Neural cell (in vitro differentiated cells): Measurements from ENCODE around the gene HIBADH. TPM values are rescaled to one million over a fixed set of nuclear protein-coding genes. Genes with fewer than 3 reads are reported as not detected.

Experiments
- H2AFZ ChIP-seq: fragments of 200-600, 300-800 bp; sonication (generic), shearing (Covaris generic); 2 replicates; pipeline ENCODE4 v1.6.0; 2014; ENCODE audit warnings: low read depth, mild to moderate bottlenecking, antibody characterized with exemption, low read length, moderate library complexity
- H3F3A ChIP-seq: fragments of 200-600 bp; shearing (Covaris generic); 2 replicates; pipeline ENCODE4 v1.6.1; 2016; ENCODE audit warnings: mild to moderate bottlenecking, moderate library complexity, mixed read lengths, antibody characterized with exemption, low read length; ENCODE audit not compliant: insufficient read depth, poor library complexity, severe bottlenecking
- H3K27ac ChIP-seq: fragments of 200-600, 300-800 bp; sonication (generic), shearing (Covaris generic); 2 replicates; pipeline ENCODE4 v1.5.1; 2014; ENCODE audit warnings: mild to moderate bottlenecking, low read length, moderate library complexity
- H3K27me3 ChIP-seq: fragments of 300-800, 200-600 bp; sonication (generic), shearing (Covaris generic); 2 replicates; pipeline ENCODE4 v1.6.0; 2014; ENCODE audit warnings: mild to moderate bottlenecking, low read depth, low read length, moderate library complexity; ENCODE audit not compliant: insufficient read depth
- H3K36me3 ChIP-seq: fragments of 300-800, 200-600 bp; sonication (generic), shearing (Covaris generic); 2 replicates; pipeline ENCODE4 v1.5.1; 2014; ENCODE audit warnings: mild to moderate bottlenecking, antibody characterized with exemption, low read length, moderate library complexity; ENCODE audit not compliant: insufficient read depth
- H3K4me2 ChIP-seq: fragments of 300-800, 200-600 bp; sonication (generic), shearing (Covaris generic); 2 replicates; pipeline ENCODE4 v1.6.0; 2014; ENCODE audit warnings: mild to moderate bottlenecking, low read length
- H3K4me3 ChIP-seq: fragments of 300-800, 200-600 bp; sonication (generic), shearing (Covaris generic); 2 replicates; pipeline ENCODE4 v1.5.1; 2014; ENCODE audit warnings: mild to moderate bottlenecking, low read length, moderate library complexity
- H3K79me2 ChIP-seq: fragments of 200-600 bp; shearing (Covaris generic); replicated peaks from 2 replicates; pipeline ENCODE4 v1.6.0; 2014; ENCODE audit warnings: mild to moderate bottlenecking, low read length, moderate library complexity; ENCODE audit not compliant: insufficient read depth
- H3K9ac ChIP-seq: fragments of 300-800, 200-600 bp; sonication (generic), shearing (Covaris generic); 2 replicates; pipeline ENCODE4 v1.6.1; 2016; ENCODE audit warnings: mild to moderate bottlenecking, low read length, mixed read lengths
- H3K9me2 ChIP-seq: fragments of 200-600 bp; shearing (Covaris generic); 2 replicates; pipeline ENCODE4 v1.6.1; 2016; ENCODE audit warnings: mild to moderate bottlenecking, low read length, mixed read lengths; ENCODE audit not compliant: insufficient read depth
- H3K9me3 ChIP-seq: fragments of 200-600, 300-800 bp; sonication (generic), shearing (Covaris generic); 2 replicates; pipeline ENCODE4 v1.6.1; 2016; ENCODE audit warnings: mild to moderate bottlenecking, mixed run types, low read length, moderate library complexity, mixed read lengths
- H4K20me1 ChIP-seq: fragments of 200-600 bp; shearing (Covaris generic); 2 replicates; pipeline ENCODE4 v1.6.1; 2016; ENCODE audit warnings: mild to moderate bottlenecking, mixed run types; ENCODE audit not compliant: insufficient read depth
- CTCF ChIP-seq: fragments of 450-650 bp; IDR thresholded peaks from 2 replicates; pipeline ENCODE4 v1.5.1; 2014; ENCODE audit warnings: antibody characterized with exemption, mild to moderate bottlenecking, moderate library complexity; ENCODE audit not compliant: poor library complexity, severe bottlenecking
- EP300 ChIP-seq: fragments of 450-650 bp; conservative IDR thresholded peaks from 2 replicates; pipeline ENCODE4 v1.6.1; 2014; ENCODE audit warnings: antibody characterized with exemption, mild to moderate bottlenecking, moderate library complexity; ENCODE audit not compliant: poor library complexity, severe bottlenecking
- EZH2 ChIP-seq: fragments of 200-600, 300-800 bp; shearing (Covaris generic), sonication (generic); IDR thresholded peaks from 2 replicates; pipeline ENCODE4 v1.6.1; 2014; ENCODE audit warnings: antibody characterized with exemption, low read length, borderline replicate concordance, mild to moderate bottlenecking; ENCODE audit not compliant: insufficient read depth, poor library complexity, severe bottlenecking
- MXI1 ChIP-seq: fragments of 450-650 bp; conservative IDR thresholded peaks from 2 replicates; pipeline ENCODE4 v1.6.1; 2014; ENCODE audit warnings: antibody characterized with exemption, mild to moderate bottlenecking; ENCODE audit not compliant: poor library complexity, severe bottlenecking
- POLR2AphosphoS5 ChIP-seq: IDR thresholded peaks from 2 replicates; pipeline ENCODE4 v1.6.1; 2012
- RAD21 ChIP-seq: fragments of 450-650 bp; conservative IDR thresholded peaks from 2 replicates; pipeline ENCODE4 v1.6.1; 2014; ENCODE audit warnings: antibody characterized with exemption, mild to moderate bottlenecking, moderate library complexity
- REST ChIP-seq: IDR thresholded peaks from 2 replicates; pipeline ENCODE4 v1.6.1; 2012; ENCODE audit warnings: borderline replicate concordance
- SMC3 ChIP-seq: fragments of 450-650 bp; conservative IDR thresholded peaks from 2 replicates; pipeline ENCODE4 v1.6.1; 2014; ENCODE audit warnings: antibody characterized with exemption, mild to moderate bottlenecking, moderate library complexity; ENCODE audit not compliant: poor library complexity
- TAF1 ChIP-seq: IDR thresholded peaks from 2 replicates; pipeline ENCODE4 v1.6.1; 2012; ENCODE audit warnings: low read depth
- polyA plus RNA-seq: library from polyadenylated mRNA; depleted of rRNA; stranded (reverse); fragments of >200 nt; gene quantifications from 2 replicates; pipeline ENCODE4 v1.2.3, GENCODE V29; 2014

Gene HIBADH
- polyA plus RNA-seq, 1 donor from 2014 or later, result 14.4 TPM

DNA sequence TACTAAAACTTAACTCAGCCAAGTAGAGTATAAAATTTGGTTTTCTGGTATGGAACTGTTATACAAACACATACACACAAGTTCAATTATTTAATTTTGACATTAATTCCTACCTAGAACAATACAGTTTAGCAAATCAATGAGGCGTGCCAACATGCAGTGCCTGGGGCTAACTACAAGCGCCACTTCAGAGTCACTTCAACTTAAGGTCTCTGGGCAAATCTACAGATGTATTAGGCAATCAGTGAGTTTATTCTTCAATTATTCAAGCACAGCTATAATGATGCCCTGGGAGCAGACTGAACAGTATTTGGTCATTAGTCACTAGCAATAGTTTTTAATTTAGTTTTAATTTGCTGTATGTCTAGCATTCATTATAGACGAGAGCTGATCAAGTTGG lies 51.6 kb downstream of the HIBADH start:
- Histone ChIP-seq H4K20me1 (no peaks in the 10 kb centered on the region), H3K4me3 (no peak overlapping the region), H3K9me2 (no peaks in the 10 kb centered on the region), H2AFZ (no peak overlapping the region), H3F3A (no peaks in the 10 kb centered on the region), H3K79me2 (no peaks in the 10 kb centered on the region), H3K27ac (no peak overlapping the region), H3K36me3 (no peaks in the 10 kb centered on the region), H3K9me3 (no peaks in the 10 kb centered on the region), H3K4me2 (no peak overlapping the region), H3K9ac (no peak overlapping the region), H3K27me3 (no peaks in the 10 kb centered on the region)
- TF ChIP-seq POLR2AphosphoS5, result no peak
- no peak for TF ChIP-seq CTCF
- TF ChIP-seq RAD21, result no peak
- no peak for TF ChIP-seq TAF1
- no peak for TF ChIP-seq MXI1
- TF ChIP-seq EP300, result no peak

- no peak overlapping the region for H3K27ac ChIP-seq
Observed at GRCh38 chr7:27608776-27609495, 53.7 kb downstream of the HIBADH start.

More at GRCh38 chr7:27608776-27609495, 53.7 kb downstream of the HIBADH start:
- H3K4me3 ChIP-seq, result no peak overlapping the region
- H4K20me1 ChIP-seq, result no peaks in the 10 kb centered on the region
- no peak overlapping the region for H3K4me2 ChIP-seq
- H3K9me3 ChIP-seq, result no peaks in the 10 kb centered on the region
- H3F3A ChIP-seq, result no peaks in the 10 kb centered on the region
- H2AFZ ChIP-seq, result no peak overlapping the region
- TF ChIP-seq TAF1 (no peak), RAD21 (no peak), REST (no peak), EP300 (no peak), MXI1 (no peak), SMC3 (no peak), CTCF (no peak), EZH2 (no peak), POLR2AphosphoS5 (no peak)
- H3K36me3 ChIP-seq, result no peaks in the 10 kb centered on the region
- H3K27me3 ChIP-seq, result no peaks in the 10 kb centered on the region
- H3K9me2 ChIP-seq, result no peaks in the 10 kb centered on the region
- no peak overlapping the region for H3K9ac ChIP-seq
- no peaks in the 10 kb centered on the region for H3K79me2 ChIP-seq
